Measurements from ENCODE around the gene IAPP.

DNA sequence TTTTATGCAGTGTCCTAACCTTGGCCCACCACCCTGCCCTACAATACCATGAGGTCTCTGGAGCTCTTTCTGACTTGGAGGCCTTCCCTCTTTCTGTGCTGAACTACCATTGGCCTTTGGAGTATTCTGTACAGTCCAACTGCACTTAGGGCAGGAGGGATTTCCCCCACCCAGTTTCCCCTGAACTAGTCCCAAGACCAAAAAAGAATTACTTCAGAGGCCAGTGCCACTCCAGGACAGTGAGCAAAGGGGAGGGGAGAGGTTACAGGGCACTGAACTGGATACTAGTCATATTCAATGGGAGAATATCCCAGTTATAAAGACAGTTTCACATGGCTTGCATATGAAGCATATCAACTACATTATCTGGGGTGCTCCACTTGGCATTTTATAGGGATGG lies 44.1 kb upstream of the IAPP start:
- TF ChIP-seq POLR2A (IDR thresholded peaks at IDR 0.05; ENCODE audit: low read length) (no peak), GATA1 (IDR thresholded peaks at IDR 0.05; ENCODE audit: low read depth, low read length) (no peak)
